8988T (cell line): ENCODE data around the gene DDX51.

Experiments
- DNase-seq: peaks from one replicate; pipeline ENCODE4 v3.0.0; 2011

The DDX51 gene, protein sequence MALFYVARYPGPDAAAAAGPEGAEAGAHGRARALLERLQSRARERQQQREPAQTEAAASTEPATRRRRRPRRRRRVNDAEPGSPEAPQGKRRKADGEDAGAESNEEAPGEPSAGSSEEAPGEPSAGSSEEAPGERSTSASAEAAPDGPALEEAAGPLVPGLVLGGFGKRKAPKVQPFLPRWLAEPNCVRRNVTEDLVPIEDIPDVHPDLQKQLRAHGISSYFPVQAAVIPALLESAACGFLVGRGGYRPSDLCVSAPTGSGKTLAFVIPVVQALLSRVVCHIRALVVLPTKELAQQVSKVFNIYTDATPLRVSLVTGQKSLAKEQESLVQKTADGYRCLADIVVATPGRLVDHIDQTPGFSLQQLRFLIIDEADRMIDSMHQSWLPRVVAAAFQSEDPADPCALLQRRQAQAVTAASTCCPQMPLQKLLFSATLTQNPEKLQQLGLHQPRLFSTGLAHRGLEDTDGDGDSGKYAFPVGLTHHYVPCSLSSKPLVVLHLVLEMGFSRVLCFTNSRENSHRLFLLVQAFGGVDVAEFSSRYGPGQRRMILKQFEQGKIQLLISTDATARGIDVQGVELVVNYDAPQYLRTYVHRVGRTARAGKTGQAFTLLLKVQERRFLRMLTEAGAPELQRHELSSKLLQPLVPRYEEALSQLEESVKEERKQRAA

DNA sequence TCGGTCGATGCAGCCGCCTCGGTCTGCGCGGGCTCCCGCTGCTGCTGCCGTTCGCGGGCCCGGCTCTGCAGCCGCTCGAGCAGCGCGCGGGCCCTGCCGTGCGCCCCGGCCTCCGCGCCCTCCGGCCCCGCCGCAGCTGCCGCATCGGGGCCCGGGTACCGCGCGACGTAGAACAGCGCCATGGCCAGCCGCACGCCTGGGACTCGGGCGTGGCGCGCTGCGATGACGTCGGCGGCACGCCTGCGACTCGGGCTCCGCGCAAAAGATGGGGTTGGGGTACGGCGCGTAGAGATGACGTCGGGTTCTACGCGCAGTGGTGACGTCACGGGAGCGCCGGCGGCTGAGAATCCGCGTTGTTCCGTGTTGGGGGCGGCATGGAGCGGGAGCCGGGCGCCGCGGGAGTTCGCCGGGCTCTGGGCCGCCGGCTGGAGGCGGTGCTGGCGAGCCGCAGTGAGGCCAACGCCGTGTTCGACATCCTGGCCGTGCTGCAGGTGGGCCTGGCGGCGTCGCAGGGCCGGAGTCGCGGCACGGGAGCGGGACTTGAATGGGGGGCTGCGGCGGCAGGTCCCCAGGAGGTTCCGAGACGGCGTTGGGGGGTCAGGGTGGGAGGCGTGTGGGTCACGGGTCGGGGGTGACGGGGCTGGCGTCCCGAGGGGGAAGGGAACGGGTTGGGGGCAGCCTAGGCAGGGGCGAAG, at the start of gene DDX51, which contains the start of gene NOC4L:
Gene DDX51 (minus strand): TSS at position 205 of the 695 bp plus-strand sequence. CDS start 23 bp downstream, at position 182.
Gene NOC4L (plus strand): TSS at position 343 of the 695 bp plus-strand sequence. CDS start 32 bp downstream, at position 375.
- DNase-seq = peak; percentile 98

- DNase-seq = no peak
These were observed 47.8 kb upstream of the DDX51 start for GRCh38 chr12:132191715-132192553.

GRCh38 chr12:132190834-132191500, 46.8 kb upstream of the DDX51 start:
- DNase-seq = no peak

DNA sequence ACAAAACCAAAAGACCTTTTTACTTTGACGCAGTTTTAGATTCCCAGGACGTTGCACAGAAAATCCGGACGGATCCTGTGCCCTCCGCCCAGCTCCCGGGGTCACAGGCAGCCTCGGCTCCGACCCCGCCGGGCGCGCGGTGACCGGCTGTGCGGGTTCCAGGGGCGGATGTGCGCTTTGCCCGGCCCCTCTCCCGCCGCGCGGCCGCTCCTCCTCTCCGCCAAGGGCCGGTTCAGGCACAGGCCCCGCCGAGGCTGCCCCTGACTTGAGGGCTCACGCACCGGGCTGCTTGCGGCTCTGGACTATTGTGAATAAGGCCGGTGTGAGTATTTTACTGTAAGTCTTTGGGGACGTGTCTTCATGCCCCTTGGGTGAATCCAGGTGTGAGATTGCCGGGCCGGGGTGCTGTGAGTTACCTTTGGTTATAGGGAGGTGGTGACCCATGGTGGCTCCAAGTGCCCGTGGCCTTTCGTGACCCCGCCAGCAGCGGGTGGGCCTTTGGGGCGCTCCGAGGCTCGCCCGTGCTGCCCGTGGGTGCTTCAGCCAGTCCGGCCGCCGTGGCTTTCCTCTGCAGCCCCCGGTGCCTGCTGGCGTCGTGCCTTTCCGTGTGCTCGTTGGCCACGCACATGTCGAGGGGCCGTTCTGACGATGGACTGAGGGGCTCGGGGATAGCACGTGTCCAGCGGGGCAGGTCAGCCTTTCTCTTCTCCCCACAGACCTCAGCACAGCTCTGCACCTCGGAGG, 46.1 kb upstream of the DDX51 start:
- DNase-seq = peak; percentile 69

GRCh38 chr12:132189378-132190011, 45.4 kb upstream of the DDX51 start:
- peak; percentile 99 for DNase-seq

DNA sequence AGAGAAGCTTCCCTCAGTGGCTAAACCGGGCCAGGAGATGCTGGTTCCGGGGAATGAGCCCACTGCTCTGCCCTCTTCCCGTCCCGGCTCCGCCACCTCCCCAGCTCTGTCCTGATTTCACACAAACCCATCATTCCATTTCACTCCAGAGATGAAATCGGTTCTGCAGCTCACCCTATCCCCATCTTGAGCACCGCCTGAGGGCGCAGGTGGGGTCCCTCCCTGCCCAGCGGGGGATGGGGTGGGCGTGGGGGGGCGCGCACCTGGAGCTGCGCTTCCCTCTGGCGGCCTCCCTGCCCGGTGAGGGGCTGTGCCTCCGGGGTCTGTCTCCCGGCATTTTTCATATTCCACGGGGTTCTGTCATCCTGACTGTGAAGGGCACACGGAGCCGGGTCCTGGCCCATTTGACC, 44.8 kb upstream of the DDX51 start:
- DNase-seq = no peak

- no peak for DNase-seq
These were observed 44.4 kb upstream of the DDX51 start for GRCh38 chr12:132188451-132188901.

- no peak for DNase-seq
These were observed 43.7 kb upstream of the DDX51 start for GRCh38 chr12:132187646-132188450.

DNA sequence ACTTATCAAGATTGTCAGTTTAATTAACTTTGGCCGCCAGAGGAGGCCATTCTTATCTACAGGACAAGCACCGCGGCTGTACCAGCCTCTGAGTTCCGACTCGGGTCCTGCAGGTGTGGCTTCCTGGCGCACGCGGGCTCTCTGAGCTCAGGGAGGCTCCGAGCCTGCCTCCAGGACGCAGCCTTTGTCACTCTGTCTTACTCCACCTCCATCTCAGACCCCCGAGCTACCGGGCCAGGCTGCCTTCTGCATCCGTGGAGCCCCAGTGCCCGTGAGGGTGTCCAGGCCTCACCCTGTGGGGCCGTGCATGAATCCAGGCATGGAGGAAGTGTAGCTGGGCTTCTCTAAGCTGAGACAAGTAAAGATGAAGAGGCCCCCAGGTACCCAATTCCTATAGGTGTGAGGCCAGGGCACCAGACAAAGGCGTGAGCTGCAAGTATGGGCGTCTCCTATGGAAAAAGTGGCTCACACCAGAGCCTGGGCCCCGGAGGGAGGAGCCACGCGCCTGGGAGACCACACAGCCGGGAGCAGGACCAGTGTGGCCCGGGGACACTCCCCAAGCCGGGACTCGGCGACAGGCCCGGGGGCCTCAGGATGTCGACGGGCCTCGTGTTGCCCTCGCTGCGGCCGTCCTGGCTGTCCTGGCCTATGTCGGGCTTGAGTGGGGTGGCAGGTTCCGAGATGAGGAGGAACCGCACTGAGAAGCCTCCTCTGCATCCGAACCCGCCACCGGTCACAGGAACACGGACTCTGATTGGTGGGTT, 42.9 kb upstream of the DDX51 start:
- no peak for DNase-seq

- DNase-seq = no peak
These were observed 42.2 kb upstream of the DDX51 start for GRCh38 chr12:132186208-132186856.

DNA sequence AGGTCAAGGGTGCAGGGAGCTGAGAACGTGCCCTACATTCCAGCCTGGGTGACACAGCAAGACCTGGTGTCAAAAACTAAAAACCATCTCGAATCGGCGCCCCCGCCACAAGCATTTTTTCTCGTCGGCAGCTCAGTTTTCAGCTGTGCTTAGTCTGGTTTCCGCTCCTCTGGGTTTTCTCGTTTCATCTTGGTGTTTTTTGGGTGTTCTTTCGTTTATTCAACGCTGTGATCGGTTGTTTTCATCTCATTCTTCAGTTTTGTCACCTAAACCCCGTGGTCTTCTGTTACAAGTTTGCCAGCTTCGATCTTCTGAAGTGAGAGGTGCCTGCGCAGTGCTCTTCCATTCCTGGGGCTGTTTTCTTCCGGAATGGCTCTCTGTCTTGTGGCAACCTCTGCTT, 41.6 kb upstream of the DDX51 start:
- no peak for DNase-seq

DNA sequence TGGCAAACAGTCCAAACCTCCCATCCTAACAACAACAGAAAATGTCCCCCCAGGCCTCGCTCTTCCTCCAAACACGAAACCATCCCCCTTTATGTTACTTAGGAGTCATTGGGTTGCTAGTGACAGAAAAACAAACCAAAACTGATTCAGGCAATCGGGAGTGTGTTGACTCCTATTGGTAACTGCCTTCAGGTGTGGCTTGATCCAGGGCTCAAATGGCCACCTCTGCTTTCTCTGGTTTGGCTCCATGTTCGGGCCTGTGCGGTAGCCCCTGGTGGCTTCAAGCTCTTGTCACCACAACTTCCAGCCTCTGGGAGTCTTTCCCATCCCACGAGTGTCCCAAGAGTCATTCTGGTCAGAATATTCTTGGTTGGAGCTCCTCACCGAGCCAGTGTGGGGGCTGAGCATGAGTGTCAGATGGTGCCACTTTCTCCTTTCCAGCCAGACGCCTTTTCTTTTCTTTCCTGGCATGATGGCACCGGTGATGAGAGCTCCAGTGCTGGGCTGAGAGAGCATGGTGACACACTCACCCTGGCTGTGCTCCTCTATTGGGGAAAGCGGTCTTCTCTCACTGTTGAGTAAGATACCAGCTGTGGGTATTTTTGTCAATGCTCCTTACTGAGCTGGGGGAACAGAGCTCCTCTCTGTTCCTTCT, 38.7 kb upstream of the DDX51 start:
- DNase-seq = no peak

- DNase-seq = no peak
These were observed 38.1 kb upstream of the DDX51 start for GRCh38 chr12:132182206-132182710.

DNA sequence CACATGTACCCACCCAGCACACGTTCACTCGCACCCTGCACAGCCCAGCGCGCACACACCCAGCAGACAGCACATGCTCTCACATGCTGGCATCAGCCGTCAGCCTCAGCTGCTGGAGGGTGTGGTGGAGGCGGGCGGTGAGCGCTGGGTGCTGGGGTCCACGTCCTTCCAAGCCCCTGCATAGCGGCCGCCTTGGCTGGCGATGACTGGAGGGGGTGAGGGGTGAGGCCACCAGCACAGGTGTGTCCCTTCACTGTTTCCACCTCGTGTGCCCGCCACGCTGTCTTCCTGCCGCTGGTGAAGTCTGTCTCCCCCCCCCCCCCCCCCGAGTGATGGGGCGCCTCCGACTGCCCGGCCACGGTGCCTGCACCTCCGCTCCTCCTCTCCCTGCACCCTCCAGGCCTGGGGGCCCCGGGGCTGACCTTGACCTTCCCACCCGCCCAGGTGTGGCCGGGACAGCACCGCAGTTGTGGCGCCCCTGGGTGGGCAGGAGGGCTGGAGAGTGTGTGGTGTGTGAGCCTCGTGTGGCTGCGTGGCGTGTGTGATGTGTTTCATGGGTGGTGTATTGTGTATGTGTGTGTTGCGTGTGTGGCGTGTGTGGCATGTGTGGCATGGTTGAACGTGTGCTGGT, 37.6 kb upstream of the DDX51 start:
- no peak for DNase-seq

DNA sequence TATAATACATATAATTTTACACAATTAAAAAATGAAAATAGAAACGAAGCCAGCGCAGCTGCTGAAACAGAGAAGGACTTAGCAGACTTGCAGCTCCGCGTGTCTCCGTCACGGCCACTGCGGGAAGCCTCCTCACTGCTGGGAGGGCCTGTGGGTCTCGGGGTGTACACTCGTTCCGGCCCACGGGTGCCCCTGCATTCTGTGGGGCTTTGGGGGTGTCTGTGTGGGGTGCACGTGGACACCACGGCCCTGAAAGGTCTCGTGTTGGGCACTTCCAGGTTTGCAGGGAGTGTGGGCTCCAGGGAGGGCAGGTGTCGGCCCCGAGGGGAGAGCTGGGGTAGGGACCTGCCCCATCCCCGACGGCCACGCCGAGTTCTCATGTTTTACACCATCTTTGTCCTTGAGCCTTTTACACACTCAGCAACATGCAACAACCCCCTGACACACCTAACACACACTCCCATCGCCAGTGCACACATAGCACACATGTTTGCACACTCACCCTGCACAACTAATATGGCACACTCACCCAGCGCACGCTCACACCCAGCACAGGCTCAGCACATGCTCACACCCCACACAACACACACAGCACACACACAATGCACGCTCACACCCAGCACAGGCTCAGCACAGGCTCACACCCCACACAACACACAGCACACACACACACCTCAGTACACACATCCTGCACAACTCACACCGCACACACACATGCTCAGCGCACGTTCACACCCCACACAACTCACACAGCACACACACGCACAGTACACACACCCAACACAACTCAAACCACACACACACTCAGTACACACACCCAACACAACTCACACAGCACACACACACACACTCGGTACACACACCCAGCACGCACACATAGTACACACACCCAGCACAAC, 36.8 kb upstream of the DDX51 start:
- no peak for DNase-seq
